Stimulated activated CD8-positive, alpha-beta memory T cell treated with anti-CD3 and anti-CD28 coated beads, Interleukin-4, amount 100 ng/mL, for 48 hours (primary cell): ENCODE data around the gene SPTB.

ENCODE experiments used
- DNase-seq: peaks from one replicate; pipeline ENCODE4 v3.0.0-alpha.2; 2020

SPTB gene

DNA sequence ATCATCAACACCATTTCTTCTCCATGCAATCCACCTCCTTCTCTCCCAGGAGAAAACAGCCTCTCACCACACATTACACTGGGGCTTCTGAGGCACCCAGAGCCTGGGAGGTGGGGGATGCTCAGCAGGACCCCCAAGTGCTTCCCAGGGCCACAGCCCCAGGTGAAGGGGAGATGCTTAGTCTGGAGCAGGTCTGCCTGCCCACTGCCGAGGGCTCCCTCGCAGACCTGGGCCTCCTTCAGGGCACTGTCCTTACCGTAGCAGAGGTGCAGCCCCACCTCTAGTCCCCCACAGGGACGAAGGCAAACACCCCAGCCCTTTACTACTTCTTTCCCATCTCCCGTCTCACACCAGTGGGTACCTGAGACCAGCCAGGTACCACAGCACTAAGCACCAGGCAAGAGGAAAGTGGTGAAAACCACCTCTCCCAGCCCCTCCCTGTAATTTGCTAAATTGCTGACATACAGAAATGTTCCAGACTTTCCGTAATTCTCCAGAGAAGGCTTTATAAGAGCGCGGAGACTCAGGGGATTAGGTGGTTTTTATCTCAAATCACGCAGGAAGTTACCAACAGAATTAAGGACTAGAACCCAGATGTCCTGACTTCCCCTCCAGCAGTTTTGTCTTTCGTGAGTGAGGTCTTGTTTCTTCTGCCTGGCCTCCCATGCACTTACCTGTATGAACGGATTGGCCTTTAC, 116.5 kb downstream of the SPTB start:
- no peak for DNase-seq

DNA sequence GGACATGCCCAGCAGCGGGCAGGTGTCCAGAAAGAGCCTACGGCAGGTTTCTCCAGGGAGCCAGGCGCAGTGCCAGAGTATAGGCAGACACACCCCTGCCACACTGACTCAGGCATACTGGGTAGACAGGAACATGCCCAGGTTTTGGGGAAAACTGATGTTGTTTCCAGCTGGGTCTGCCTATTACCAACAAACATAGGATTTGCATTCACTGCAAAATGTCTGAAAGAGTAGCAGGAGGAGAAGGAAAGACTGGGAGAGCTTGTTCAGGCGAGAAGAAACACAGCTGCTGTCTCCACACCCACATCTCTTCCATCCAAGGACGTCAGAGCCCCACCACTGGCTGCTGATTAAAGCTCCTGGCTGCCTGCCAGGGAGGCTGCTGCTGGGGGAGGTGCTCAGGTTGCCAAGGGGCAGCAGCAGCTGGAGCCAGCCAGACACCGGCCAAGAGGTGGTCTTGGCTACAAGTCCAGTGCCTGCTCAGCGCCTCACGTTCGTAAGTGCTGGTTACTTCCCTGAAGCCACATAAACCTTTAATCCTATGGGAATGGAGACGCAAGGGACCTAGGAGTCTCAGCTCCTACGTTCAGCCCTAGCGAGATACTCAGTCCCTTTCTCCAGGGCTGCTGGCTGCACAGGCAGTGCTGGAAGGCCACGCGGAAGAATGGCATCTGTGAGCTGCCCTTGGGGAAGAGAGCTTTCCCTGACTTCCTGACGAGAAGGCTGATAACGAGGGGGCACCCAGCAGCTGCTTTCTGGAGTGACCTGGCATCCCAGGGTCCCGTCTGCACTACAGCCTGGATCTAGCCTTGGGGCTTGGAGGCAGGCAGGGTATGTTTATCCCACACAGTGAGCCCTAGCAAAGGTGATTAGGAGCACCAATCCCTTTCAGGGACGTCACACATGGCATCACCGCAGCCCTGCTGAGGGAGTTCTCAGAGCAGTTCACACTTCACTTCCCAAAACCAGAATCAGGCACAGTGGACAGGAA, 117.4 kb downstream of the SPTB start:
- peak; percentile 63 for DNase-seq

DNA sequence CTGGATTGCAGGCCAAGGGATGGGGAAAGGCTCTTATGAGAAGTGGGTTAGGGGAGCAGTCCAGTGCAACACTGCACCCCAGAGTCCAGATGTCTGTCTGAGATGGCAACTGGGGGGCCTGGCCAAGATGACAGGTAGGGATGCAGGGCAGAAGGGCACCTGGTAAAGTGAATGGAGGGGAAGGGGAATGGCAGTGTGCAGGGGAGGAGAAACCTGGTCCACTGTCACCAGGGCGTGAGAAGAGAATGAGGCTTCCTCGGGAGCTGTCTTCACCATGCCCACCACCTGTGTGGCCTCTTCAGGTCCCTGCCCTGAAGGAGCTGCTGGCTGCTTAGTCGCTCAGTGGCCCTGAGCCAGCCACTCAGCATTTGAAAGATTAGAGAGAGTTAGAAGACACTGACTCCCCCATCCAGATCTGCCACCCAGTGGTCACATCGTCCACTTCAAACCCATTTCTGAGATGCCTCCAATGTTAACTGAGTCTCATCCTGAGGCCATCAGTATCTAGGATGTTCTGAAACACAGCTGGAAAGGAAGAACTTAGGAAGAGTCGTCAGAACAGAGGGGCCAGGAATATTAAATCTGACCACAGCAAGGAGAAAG, 118.2 kb downstream of the SPTB start:
- DNase-seq: no peak

DNA sequence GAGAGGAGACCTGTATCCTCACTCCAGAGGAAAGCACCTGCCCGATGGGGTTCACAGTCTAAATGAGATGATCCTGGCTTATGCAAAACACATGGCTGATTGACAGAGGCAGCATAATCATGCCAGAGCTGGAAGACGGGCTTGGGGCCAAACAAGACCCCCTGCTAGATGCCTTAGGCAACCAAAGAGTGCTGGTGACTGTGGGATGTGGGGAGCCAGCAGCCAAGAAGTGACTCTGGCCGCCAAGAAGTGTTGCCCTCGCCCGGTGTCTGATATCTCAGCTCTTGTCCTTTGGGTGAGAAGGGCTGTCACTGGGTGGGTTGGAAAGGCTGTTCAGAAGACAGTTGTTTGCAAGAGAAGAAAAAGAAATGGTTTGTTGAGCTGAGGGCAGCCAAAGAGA, 118.8 kb downstream of the SPTB start:
- DNase-seq: no peak

DNA sequence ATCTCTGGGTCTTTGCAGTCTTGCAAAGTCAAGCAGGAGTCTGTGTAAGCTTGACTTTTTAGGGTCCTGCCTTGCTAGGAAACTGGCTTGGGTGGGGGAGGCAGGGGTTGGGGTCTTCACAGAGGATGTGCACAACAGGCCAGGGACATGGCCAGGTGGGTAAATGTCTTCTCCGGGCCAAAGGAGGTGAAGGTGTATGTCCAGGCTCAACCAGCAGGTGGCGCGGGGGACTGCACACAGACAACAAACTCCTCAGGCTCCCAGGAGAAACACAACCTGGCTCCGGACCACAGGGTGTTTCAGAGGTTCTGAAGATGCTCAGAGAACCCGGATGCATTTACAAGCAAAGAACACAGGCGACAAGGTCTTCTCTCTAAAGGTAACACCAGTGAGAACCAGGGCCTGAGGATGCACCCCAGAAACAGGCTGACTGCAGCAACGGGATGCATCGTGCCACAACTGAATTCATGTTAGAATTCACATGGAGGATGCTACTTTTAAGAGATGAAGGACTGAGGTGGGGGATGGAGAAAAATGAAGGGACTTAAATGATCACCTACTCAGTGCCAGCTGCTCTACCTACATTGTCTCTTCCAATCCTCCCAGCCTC, 119.5 kb downstream of the SPTB start:
- peak; percentile 84 for DNase-seq

DNA sequence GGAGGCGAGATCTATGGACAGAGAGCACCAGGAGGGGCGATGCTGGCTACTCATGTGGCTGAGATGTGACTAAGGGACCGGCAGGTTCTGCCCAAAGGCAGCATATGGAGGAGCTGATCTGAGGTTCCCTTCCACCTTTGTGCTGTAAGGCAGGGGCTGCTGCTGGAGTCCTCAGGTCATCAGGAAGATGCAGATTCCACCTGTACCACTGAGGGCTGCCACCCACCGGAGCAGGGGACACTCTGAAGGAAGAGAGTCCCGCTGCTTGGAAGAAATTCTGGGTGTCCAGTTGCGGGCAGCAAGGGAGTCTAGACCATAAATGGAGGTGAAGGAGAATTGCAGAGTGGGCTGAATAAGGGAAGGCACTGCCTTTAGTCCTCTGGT, 120.2 kb downstream of the SPTB start:
- DNase-seq: no peak

DNA sequence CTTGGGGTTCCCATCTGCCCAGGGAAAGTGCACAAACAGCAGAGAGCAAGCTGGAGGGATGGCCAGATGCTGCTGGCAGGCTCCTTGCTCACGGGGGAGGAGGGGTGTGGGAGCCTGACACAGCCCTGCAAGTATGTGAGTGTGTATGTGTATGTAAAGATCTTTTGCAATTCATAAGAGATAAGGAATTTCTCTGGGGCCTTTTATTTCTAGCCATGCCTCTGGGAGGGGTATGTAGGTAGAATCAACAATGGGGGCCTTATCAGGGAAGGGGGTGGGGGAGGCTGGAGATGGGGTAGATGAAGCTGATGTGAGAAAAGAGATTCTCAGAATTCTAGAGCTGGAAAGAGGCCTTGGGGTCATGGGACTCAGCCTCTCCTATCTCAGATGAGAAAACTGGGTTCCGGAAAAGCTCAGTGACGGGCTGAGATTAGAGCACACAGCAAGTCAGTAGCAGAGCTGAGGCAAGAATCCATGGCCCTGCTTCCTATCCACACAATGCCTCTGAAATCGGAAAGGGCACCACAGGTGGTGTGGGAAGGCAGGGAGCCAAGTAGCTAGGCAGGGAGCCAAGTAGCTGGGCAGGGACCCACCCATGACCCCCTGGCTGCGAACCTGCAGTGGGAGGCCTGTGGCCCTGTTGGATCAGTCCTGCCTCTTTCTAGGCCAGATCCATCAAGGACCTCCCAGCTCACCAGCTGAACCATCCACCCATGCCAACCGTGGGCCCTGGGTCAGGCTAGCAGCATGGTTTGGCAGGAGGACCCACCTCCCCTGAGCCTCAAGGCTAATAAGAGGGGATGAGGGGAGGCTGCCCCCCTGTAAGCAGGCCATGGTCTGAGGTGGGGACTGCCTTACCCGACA, 120.8 kb downstream of the SPTB start:
- no peak for DNase-seq

DNA sequence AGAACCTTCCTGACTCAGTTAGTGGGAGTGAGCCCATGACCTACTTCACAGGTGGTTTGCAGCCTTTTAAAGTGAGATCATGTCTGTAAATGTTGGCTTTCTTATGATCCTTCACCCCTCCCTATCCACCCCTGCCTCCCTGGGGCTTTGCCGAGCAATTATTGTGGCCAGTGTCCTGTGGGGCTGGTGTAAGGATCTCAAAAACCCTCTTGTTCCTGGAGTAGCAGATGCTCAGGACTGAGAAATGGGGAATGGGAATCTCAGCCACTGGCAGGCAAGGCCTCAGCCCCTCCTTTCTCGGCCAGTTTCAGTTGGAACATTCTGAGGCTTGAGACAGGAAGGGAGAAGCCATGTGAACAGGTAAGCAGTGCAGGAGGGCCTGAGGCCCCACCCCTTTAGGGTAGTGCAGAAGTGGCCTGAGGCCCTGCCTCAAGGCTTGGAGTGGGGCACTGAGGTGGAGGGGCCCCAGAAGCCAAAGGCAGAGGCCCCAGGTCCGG, 121.6 kb downstream of the SPTB start:
- no peak for DNase-seq

DNA sequence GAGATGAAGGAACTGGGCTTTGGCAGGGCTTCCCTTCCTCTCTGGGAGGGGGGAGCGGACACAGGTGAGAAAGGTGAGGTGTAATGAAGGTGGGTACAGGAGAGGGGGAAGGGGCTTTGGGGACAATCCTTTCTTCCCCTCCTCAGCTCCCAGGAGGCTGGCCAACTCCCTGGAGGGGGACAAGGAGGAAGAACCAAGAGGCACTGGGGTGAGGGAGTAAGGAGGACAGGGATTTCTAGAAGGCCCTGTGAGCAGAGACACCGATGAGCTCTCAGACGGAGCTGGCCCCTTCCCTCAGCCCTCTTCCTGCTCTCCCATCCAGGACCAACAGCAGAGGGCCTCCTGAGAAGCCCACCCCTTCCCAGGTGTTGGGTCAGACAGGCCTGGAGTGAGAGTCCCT, 122.1 kb downstream of the SPTB start:
- no peak for DNase-seq

DNA sequence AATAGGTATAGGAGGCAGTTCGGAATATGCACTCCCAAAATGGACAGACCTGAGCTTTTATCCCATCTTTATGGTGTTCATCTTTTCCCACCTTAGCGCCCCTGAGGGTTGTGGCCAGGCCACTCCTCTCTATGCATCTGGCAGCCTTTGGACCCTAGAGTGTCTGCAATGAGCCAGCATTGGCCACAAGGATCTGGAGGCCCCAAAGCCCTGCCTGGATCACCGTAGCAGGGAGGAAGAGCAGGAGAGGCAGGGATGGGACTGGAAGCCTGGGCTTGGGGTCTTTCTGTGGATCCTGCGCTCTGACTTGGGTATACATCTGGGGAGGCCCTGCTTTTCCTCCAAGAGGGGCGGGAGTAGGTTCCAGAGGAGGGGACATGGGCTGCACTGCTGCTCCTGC, 123.0 kb downstream of the SPTB start:
- DNase-seq: no peak

DNA sequence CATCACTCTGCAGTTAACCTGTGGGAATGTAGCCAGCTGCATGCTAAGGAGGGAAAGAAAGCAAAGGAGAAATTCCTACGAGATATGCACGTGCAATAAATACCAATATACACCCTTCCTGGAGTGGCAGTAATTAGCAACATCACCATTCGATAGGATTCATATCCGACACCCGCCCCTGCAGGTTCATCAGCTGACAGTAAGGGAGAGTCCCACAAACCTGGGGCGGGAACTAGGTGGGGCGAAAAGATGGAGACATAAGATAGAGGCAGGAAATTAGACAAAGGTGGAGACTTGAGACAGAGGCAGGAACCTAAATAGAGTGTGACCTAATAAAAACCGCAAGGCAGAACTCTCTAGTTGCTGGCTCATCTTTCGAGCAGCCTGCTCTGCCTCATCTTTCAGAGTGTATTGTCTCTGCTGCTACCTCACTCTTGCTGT, 123.9 kb downstream of the SPTB start:
- peak; percentile 59 for DNase-seq

DNA sequence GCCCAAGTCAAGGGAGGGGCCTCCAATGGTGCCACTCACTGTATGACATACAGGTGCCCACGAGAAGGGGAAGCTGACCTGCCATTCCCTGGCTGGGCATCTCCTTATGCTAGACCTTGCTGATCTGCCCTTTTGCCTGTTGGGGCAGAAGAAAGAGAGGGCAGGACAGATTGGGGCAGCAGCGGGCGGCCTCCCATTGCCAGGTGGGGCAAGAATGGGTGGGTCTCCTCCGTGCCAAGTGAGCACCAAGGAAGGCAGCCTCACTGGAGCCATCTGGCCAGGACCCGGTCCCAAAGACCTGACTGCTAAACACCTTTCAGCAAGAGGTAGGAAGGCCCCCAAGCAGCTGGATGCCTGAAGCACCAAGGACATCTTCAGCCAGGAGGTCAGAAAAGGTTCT, 125.0 kb downstream of the SPTB start:
- no peak for DNase-seq

DNA sequence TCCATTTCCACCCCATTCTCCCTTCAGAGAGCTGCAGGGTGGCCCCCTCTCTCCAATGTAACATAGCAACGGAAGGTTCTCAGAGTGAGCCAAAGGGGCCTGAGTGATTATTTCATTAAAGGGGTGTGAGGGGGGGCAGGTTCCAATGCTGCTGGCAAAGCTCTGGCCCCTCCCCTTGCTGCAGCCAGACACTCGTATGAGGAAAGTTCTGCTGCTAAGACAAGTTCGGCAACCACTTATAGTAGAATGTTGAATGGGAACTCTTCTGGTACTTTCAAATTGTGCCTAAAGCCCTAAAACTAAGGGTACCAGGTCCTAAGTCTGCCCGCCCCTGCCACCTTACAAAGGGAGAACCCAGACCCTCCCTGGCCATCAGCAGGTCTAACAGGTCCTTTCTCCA, 125.7 kb downstream of the SPTB start:
- DNase-seq: no peak

DNA sequence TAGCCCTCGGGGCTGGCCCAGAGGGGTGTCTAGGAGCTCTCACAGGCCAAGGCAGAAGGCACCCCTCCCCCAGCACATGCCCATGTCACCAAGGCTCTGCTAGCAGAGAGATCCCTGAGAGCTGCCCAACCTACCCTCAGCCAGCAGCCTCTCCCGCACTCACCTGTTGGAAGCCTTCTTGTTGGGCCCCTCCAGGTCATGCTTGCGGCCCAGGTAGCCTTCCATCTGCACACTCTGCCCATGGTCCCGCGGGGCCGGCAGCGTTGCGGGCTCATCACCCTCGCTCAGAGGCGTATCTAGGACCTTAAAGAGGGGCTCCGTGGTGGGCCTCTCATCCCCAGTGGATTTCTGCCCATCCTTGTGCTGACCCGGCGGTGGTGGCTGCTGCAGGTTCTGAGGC, 126.3 kb downstream of the SPTB start:
- no peak for DNase-seq

DNA sequence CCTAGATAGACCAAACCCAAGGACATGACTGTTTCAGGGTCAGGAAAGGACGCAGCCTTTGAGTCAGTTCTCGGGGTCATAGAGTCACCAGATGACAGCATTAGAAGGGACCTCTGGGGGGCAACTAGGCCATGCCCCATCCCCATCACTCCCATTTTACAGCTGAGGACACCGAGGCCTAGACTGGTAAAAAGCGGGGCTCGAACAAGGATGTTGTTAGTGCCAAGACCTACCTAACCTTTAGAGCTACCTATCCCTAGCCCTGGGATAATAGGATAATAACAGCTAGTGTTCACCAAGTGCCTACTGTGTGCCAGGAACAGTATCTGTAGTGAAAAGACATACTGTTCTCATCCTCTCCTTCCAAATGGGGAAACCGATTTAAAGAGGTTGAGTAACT, 126.8 kb downstream of the SPTB start:
- DNase-seq: no peak

DNA sequence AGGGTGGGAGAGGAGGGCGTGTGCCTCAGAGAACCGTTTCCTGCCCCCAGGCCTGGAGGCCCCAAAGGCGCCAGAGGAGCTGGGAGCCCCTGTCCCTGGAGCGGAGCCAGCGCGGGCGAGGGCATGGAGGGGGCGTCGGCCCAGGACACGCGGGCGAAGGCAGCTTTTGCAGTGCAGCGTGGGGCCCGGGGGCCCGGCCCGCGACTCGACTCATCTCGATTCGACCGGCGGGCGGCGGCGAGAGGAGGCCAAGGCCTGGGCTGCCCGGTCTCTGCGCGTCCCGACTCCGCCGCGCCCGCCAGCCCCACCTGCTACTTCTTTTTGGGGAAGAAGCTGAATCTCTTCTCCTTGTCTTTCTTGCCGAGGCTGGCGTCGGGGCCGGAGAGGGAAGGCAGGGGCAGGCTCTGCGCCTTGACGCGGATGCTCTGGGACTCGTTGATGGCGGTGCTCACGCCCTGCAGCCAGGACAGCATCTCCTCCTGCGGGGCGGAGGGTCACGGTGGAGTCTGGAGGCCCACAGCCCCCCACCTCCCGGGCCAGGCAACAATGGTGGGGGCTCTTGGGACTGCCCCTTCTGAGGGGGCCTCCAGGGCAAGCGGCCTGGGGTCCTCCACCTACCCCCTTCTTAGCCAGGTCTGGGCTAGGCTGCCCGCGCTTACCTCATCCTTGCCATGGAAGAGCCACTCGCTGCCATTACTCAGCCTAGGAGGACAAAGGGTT, 130.6 kb downstream of the SPTB start:
- DNase-seq: no peak

DNA sequence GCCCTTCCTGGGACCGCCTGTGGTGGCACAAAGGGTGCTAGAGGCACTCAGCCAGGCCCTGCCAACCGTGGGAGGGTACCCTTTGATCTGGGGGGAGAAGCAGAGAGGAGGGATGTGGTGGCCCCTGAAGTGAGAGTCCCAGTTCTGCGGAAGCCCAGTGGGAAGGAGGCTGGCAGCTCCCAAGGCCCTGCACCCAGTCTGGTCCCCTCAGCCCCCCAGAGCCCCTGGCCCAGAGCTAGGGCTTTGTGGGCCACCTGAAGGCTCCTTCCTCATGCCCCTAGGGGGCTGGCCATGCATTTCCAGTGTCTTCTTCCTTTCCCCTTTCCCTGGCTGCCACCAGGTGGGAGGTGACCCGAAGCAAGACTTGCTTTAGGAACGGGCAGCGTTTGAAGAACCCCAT, 131.2 kb downstream of the SPTB start:
- no peak for DNase-seq

DNA sequence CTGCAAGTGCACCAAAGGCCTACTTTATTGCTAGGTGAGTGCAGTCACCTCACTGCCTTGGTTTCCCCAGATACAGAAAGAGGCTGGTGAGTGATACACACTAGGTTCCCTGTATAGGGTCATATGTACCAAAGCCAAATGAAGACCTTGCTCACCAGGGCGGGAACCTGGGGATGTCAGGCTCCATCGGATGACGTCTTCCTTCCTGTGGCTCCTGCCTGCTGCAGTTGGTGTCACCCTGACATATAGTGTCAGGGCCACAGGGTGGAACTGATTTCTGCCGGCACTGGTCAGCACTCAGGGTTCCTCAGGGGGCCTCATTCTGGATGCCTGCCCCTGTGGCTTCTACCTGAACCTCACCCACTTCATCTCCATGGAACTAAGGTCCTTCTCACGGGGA, 132.4 kb downstream of the SPTB start:
- DNase-seq: no peak

DNA sequence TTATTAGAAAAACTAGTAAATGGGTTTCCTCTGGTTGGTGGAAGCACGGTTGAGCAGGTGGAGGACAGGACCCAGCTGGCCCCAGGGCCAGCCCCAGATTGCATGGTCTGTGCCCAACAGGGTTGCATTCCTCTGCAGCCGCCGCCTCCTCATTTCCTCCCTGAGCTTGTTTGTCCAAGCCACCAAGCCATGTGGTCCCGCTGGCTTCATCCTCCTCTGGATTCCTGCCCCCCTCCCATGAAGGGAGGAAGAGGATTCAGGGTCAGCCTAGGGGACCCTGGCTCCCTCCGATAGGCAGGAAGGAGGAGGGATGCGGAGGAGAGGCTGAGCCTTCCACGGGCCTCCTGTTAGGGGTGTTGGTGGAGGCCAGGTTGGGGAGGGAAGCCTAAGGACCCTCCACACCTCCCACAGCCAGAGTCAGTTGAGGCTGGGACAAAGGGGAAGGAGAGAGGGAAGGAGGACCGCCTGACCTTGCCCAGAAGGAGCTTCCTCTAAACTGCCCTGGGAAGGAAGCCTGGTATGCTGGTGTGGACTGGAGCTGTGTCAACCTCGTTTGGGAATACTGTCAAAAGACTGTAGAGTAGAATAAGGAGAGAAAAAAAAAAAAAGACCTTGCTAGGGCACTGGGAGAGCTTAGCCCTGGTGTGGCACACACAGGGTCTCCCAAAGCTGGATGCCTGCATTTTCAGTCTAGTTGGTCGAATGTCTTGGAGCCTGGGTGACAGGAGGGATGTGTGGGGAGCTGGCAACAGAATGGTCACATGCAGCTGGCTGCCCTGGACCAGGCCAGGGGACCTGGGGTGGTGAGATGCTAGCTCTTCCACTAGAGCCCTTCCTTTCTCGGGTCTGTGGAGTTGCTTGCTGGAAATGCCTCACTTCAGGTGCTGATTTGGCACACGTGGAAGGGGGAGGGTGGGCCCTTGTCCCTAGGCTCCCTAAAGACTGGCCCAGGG, 133.1 kb downstream of the SPTB start:
- no peak for DNase-seq

DNA sequence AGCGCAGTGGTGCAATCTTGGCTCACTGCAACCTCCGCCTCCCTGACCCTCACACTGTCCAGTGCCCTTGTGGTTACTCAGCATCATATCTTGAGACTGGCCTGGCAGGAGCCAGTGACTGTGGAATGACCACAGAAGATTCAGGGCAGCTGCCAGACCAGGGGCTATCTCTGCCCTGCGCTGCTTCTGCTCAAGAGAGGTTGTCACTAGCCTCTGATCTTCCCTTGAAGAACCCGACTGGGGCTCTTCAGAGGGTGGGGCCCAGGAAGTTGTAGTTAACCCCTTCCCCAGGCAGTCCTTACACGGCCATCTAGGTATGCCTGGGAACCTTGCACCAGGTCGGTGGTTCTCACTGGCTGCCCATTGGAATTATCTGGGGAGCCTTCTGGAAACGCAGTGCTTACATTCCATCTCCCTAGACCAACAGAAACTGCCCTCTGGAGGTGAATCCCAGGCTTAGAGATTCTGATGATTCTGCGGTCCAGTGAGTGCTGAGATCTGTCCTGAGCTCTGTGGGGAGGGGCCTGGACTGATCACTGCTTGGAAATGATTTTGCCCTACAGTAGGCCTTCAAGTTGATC, 134.1 kb downstream of the SPTB start:
- DNase-seq: no peak
